HL-60 (cell line): ENCODE results near the gene BRINP3.

ENCODE experiments used
- DNase-seq, 2 experiments: peaks; one replicate each; pipeline ENCODE4 v3.0.0-alpha.2; 2010 to 2020; ENCODE audit warnings: low read depth in 1 of 2, low spot score in 1 of 2
- H3K27ac ChIP-seq: fragments of 250-450 bp; sonication (Bioruptor Pico); replicated peaks from 2 replicates; pipeline ENCODE4 v1.5.1; 2020; ENCODE audit warnings: mild to moderate bottlenecking, moderate library complexity
- H3K27me3 ChIP-seq: fragments of 250-450 bp; sonication (Bioruptor Pico); 2 replicates; pipeline ENCODE4 v1.5.1; 2021; ENCODE audit warnings: mild to moderate bottlenecking, moderate library complexity; ENCODE audit not compliant: insufficient read depth, poor library complexity, severe bottlenecking
- H3K4me3 ChIP-seq: replicated peaks from 2 replicates; pipeline ENCODE4 v1.5.1; 2011; ENCODE audit warnings: mild to moderate bottlenecking, control low read depth, low read length; ENCODE audit not compliant: insufficient read depth
- CTCF ChIP-seq: IDR thresholded peaks from one replicate; pipeline ENCODE4 v1.5.1; 2011; ENCODE audit warnings: low read length, control low read depth, inconsistent platforms; ENCODE audit not compliant: insufficient read depth
- GABPA ChIP-seq: IDR thresholded peaks from 2 replicates; pipeline ENCODE4 v1.6.1; 2012; ENCODE audit warnings: low read depth
- POLR2AphosphoS5 ChIP-seq: IDR thresholded peaks from 2 replicates; pipeline ENCODE4 v1.6.1; 2012; ENCODE audit warnings: low read depth
- REST ChIP-seq: IDR thresholded peaks from 2 replicates; pipeline ENCODE4 v1.6.1; 2012; ENCODE audit warnings: low read depth; ENCODE audit not compliant: insufficient replicate concordance
- SPI1 ChIP-seq: IDR thresholded peaks from 2 replicates; pipeline ENCODE4 v1.6.1; 2012; ENCODE audit warnings: low read depth, mild to moderate bottlenecking, borderline replicate concordance

The BRINP3 gene

GRCh38 chr1:190244406-190244805 lies 233.3 kb downstream of the BRINP3 start:
- Histone ChIP-seq H3K4me3 (no peak overlapping the region), H3K27ac (no peak overlapping the region), H3K27me3 (no peaks in the 10 kb centered on the region)
- DNase-seq: no peak
- TF ChIP-seq CTCF (no peak), GABPA (no peak), REST (no peak)

- H3K4me3 ChIP-seq: no peak overlapping the region
- DNase-seq: no peak
- no peak overlapping the region for H3K27ac ChIP-seq
- H3K27me3 ChIP-seq: no peaks in the 10 kb centered on the region
- TF ChIP-seq SPI1 (no peak), POLR2AphosphoS5 (no peak), CTCF (no peak), REST (no peak), GABPA (no peak)
Measured at GRCh38 chr1:190243056-190243455, 234.6 kb downstream of the BRINP3 start.

GRCh38 chr1:190226006-190226405 lies 251.7 kb downstream of the BRINP3 start:
- Histone ChIP-seq H3K27me3 (no peaks in the 10 kb centered on the region), H3K4me3 (no peak overlapping the region), H3K27ac (no peak overlapping the region)
- no peak for DNase-seq
- no peak for TF ChIP-seq GABPA
- no peak for TF ChIP-seq REST
- no peak for TF ChIP-seq POLR2AphosphoS5
- TF ChIP-seq SPI1: no peak
- no peak for TF ChIP-seq CTCF
